GM18499 (cell line): ENCODE measurements around the gene NUP188.
A peak's percentile ranks its signal among the peaks of the same experiment; 100 is the strongest.
"Not testable (repeated sequence)": the region's sequence is repeated elsewhere in the genome, so short reads cannot be mapped to it uniquely, and the experiment has no call there.

Source experiments
- ATAC-seq: cut with Tn5 transposase; IDR thresholded peaks from one replicate; pipeline ENCODE4 v1.9.1; 2021; ENCODE audit warnings: moderate number of reproducible peaks; ENCODE audit not compliant: insufficient read depth, unreplicated experiment

Gene NUP188

GRCh38 chr9:129023908-129024233 lies 76.4 kb downstream of the NUP188 start:
- no peak for ATAC-seq

- ATAC-seq: no peak
Measured at GRCh38 chr9:129026442-129027223, 79.1 kb downstream of the NUP188 start.

DNA sequence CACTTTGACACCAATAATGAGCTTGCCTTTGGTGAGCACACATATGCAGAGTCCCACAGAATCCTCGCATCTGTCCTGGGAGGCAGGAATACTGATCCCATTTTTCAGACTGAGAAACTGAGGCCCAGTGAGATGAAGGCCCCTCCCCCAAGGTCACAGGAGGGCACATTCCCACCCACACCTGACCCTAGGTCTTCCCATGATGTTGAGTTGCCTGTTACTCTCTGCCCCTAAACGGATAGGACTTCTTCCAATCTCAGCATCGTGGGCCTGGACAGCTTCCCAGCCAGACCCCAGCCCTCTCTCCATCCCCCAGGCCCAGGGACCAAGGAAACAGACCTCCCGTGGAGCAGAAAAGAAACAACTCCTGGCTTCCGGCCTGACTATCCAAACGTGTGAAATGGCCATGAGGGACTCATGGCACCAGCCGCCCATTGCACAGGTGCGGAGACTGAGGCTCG lies 79.8 kb downstream of the NUP188 start:
- no peak for ATAC-seq

DNA sequence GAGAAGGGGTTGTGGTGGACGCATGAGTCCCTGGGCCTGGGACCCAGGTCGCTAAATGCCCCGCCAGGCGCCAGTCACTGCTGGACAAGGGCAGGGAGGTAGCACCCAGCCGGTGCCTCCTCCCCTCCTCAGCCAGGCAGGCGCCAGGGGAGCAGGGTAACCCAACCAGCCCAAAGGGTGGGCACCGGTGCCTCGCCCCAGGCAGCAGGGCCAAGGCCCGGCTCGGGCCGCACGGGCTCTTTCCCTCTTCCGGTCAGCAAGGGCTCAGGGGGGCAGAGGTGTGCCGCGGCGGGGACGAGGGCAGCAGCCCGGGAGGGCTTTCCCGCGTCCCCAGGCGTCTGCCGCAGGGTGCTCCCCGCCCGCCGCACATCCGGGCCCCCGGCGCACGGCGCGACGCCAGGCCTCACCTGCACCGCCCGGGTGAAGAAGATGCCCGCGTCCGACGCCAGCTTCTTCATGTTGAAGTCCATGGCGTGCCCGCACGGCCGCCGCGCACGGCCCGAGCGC lies 80.2 kb downstream of the NUP188 start:
- no peak for ATAC-seq

DNA sequence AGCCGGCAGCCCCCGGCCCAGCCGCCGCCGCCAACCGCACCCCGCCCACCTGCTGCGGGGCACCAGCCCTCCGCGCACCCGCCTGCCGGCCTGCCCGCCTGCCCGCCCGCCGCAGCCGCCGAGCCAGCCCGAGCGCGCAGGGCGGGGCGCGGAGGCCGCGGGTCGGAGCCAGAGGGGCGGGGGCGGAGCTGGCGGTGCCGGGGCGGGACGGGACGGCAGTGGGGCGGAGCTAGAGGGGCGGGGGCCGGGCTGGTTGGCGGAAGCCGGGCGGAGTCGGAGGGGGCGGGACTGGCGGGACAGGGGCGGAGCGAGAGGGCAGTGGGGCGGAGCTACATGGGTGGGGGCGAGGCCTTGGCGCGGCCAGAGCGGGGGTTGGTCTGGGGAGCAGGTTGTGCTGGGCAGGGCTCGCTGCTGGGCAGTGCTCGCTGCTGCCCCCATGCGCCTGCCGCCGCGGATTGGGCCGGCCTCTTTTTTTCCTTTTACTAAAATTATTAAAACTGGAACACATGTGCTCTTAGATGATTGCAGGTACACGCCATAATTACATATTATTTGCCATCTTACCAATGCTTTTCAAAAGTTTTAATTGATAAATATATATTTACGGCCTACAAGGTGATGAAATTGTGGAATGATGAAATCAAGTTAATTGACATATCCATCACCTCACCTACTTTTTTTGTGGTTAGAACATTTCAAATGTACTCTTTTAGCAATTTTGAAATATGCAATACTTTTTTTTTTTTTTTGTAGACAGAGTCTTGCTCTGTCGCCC lies 80.9 kb downstream of the NUP188 start, which contains the start of gene SH3GLB2:
SH3GLB2 (minus strand) TSS at position 140 of the 775 bp plus-strand sequence. CDS start 177 bp downstream, outside the sequence.
- no peak for ATAC-seq

DNA sequence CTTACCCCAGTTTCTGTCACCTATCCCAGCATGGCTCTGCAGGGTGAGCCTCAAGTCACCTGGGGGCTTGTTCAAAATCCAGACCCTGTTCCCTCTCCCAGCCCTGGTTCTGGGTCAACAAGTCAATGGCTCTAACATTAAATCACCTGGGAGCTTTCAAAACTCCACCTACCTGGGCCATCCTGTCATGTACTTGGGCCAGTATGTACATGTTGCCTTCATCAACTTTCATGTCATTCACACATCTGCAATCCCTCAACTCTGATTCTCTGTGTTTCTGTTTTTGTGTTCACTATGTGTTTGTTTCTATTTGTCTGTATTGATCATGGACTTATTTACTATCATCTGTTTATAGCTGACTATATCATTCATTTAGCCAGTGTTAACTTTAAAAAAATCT lies 82.7 kb downstream of the NUP188 start:
- no peak for ATAC-seq

GRCh38 chr9:129031514-129031913 lies 84.0 kb downstream of the NUP188 start:
- ATAC-seq: no peak

GRCh38 chr9:129032541-129033159 lies 85.2 kb downstream of the NUP188 start:
- no peak for ATAC-seq

DNA sequence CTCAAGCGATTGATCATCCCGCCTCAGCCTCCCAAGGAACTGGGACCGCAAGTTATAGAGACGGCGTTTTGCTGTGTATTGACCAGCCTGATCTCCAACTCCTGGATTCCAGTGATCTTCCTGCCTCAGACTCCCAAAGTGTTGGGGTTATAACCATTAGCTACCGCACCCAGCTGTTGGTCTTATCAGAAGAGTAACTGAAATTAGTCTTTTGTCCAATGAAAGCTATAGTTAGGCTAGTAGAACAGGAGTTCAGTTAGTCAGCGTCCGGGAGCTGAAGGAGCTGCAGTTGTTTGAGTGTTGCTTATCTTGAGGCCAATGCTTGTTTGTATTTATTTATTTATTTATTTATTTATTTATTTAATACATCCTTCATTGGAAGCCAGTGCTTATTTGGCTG lies 85.7 kb downstream of the NUP188 start:
- no peak for ATAC-seq

GRCh38 chr9:129035838-129036237 lies 88.3 kb downstream of the NUP188 start:
- not testable (repeated sequence) for ATAC-seq

DNA sequence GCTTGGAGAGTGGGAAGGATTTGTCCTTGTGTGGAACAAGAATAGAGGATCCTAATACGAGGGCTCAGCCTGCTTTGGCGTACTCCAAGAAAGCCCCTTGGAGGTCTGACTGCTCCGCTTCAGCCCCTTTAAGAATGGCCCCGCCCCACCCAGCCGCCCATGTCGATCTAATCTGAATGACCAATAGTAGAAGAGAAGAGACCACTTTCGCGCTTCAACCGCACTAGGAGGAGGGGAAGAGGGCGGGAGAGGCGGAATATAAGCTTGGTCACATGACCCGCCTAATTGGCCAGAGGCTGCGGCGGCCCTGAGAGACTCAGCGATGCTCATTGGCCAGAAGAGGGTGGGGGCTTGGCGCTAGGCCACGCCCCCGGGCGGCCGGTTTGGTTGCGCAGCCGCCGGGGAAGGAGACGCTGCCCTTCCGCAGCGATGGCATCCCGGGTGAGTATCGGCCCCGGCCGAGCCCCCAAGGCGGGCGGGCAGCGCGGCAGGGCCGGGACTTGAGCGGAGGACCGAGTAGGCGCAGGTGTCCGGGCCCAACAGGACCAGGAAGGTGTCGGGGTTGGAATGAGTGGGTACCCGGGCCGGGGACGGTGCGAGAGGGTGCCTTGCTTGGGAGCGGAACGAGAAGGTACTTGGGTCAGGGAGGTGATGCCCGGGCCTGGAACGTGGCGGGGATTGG lies 88.9 kb downstream of the NUP188 start, which contains the start of gene MIGA2:
MIGA2 (plus strand) TSS at position 386 of the 682 bp plus-strand sequence. CDS start 3,969 bp downstream, outside the sequence.
- peak; percentile 89 for ATAC-seq

DNA sequence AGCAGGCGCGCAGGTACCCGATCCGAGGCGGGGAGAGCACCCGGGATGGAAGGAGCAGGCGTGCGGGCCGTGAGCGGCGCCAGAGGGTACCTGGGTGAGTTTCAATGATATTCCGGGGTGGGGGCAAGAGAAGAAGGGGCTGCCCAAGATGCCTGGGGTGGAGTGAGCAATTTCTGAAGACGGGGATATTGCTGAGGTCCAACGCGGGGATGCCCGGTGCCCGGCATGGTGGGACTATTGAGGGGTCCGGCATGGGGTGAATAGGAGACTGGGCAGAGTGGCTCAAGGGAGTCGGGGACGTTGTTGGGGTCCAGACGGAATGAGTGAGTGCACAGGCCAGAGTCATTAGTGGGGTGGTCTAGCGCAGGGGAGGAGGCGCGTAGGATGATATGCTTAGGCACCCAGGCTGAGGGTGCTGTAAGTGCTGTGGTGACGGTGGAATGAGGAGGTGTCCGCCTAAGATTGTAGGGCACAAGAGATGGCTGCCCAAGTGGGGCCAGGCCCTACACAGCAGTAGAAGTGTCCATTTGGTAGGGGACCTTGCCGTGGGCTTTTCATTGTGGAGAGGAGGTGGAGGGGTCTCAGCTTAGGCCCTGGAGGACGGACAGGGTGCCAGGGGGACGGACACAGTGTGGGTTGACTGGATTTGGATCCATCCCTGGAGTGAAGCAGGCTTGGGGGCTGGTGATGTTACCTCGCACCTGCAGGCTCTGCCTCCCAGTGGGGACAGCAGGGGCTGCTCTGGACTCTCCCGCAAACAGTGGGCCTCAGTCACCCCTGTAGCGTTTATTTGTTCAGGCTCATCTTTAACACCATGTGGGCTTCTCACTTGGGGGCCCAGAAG lies 89.6 kb downstream of the NUP188 start:
- ATAC-seq: no peak

- no peak for ATAC-seq
Measured at GRCh38 chr9:129037767-129038098, 90.2 kb downstream of the NUP188 start.

GRCh38 chr9:129038109-129038852 lies 90.8 kb downstream of the NUP188 start:
- no peak for ATAC-seq

DNA sequence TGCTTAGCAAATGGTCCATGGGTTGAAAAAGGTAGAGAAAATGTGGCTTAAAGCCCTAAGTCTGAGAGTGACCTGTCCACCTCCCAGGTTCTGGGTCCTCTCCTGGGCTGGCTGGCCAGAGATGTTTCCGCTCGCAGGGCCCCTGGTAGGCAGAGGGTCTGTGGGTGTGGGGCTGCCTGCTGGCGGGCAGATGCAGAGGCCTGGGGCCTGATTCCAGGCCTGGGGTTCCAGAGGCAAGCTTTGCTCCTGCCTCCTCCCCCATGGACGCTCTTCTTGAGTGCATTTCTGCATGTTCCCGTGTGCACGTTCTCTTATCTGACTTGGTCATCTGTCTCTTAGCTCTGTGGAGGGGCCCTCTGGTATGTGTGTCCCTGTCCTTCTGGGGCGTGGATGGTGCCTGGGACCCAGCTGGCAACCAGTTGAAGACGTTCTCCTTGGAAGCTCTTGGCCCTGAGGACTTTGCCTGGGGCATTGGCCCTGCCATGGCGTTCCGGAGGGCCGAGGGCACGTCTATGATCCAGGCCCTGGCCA lies 92.7 kb downstream of the NUP188 start:
- ATAC-seq: no peak

DNA sequence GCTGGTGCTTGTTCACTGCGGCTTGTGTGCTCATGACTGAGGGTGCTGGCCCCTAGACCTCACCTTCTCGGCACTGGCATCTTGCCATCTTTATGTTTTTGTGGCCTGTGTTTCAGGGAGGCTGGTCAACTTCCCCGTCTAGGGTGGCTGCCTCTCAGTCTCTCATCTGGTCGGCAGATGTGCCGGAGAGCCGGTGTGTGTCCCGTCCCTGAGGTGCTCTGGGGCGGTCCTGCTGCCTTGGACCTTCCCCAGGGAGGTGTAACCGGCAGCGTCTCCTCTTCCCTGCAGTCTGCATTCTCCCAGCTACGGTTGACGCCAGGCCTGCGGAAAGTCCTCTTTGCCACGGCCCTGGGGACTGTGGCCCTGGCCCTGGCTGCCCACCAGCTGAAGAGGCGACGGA lies 94.5 kb downstream of the NUP188 start:
- no peak for ATAC-seq

DNA sequence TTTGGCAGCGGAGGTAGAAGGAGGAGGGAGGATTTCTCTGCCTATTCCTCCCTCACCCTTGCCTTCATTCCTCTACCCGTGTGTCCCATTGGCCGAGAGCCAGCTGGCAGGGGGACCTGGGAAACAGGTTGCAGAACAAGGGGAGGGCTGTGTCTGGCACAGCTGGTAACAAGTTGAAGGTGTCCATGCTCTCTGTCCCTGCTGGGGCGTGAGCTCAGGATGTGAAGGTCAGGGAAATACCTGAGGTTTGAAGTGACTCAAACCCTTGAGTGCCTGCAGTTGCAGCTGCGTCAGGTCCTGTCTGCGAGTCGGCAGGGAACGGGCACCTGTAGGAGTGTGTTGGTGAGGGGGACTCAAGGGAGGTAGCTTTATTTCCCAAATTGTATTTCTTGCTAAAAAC lies 105.1 kb downstream of the NUP188 start:
- ATAC-seq: no peak

GRCh38 chr9:129053020-129053419 lies 105.5 kb downstream of the NUP188 start:
- no peak for ATAC-seq
